Keratinocyte (primary cell): Measurements from ENCODE around the gene NUP133. TPM values are rescaled to one million over a fixed set of nuclear protein-coding genes. Genes with fewer than 3 reads are reported as not detected.

Source experiments
- DNase-seq: peaks from one replicate; pipeline ENCODE4 v3.0.0-alpha.2; 2011; ENCODE audit warnings: low read depth, missing footprints, low spot score
- FAIRE-seq: peaks from 2 replicates; lab custom pipeline; 2011; peaks lifted over from hg19 to GRCh38; lab: Jason Lieb, UNC
- H2AFZ ChIP-seq: 2 replicates; pipeline ENCODE4 v1.6.0; 2012; ENCODE audit warnings: low read length, control low read depth, inconsistent platforms; ENCODE audit not compliant: control insufficient read depth
- H3K27ac ChIP-seq: 2 replicates; pipeline ENCODE4 v1.5.1; 2011; ENCODE audit warnings: low read length; ENCODE audit not compliant: control insufficient read depth, insufficient read depth
- H3K27me3 ChIP-seq: 3 replicates; pipeline ENCODE4 v1.6.0; 2011; ENCODE audit warnings: low read length; ENCODE audit not compliant: control insufficient read depth, insufficient read depth; ENCODE audit errors: extremely low read depth
- H3K36me3 ChIP-seq, 2 experiments: 2 replicates in 1 of 2; 3 replicates in 1 of 2; pipeline ENCODE4 v1.5.1; 2011; ENCODE audit warnings: low read length in 2 of 2, mild to moderate bottlenecking in 1 of 2; ENCODE audit not compliant: control insufficient read depth in 2 of 2, insufficient read depth in 2 of 2; ENCODE audit errors: extremely low read depth in 1 of 2
- H3K4me1 ChIP-seq: 3 replicates; pipeline ENCODE4 v1.5.1; 2011; ENCODE audit warnings: low read length; ENCODE audit not compliant: control insufficient read depth, insufficient read depth; ENCODE audit errors: extremely low read depth
- H3K4me2 ChIP-seq: 3 replicates; pipeline ENCODE4 v1.6.0; 2011; ENCODE audit warnings: low read depth, low read length; ENCODE audit not compliant: control insufficient read depth, insufficient read depth; ENCODE audit errors: extremely low read depth
- H3K4me3 ChIP-seq, 3 experiments: fragments of 200-600 bp in 1 of 3; sonication (generic) in 1 of 3; 2 replicates in 2 of 3; 3 replicates in 1 of 3; pipeline ENCODE4 v1.5.1; 2011 to 2016; ENCODE audit warnings: low read length in 3 of 3, mild to moderate bottlenecking in 3 of 3, control low read depth in 2 of 3, inconsistent platforms in 1 of 3, low read depth in 1 of 3, mixed read lengths in 1 of 3, mixed run types in 1 of 3, moderate library complexity in 1 of 3; ENCODE audit not compliant: control insufficient read depth in 2 of 3, insufficient read depth in 2 of 3; ENCODE audit errors: extremely low read depth in 1 of 3
- H3K79me2 ChIP-seq: 2 replicates; pipeline ENCODE4 v1.6.0; 2012; ENCODE audit warnings: low read length; ENCODE audit not compliant: control insufficient read depth, insufficient read depth
- H3K9ac ChIP-seq: 3 replicates; pipeline ENCODE4 v1.6.0; 2011; ENCODE audit warnings: low read length; ENCODE audit not compliant: control insufficient read depth, insufficient read depth; ENCODE audit errors: extremely low read depth
- H3K9me1 ChIP-seq: 3 replicates; pipeline ENCODE4 v1.6.0; 2011; ENCODE audit warnings: low read length; ENCODE audit not compliant: control insufficient read depth, insufficient read depth; ENCODE audit errors: extremely low read depth
- H3K9me3 ChIP-seq: 2 replicates; pipeline ENCODE4 v1.5.1; 2012; ENCODE audit warnings: low read depth, low read length; ENCODE audit not compliant: control insufficient read depth
- H4K20me1 ChIP-seq: 3 replicates; pipeline ENCODE4 v1.6.0; 2011; ENCODE audit warnings: low read length; ENCODE audit not compliant: control insufficient read depth, insufficient read depth; ENCODE audit errors: extremely low read depth
- EZH2 ChIP-seq: IDR thresholded peaks from one replicate; pipeline ENCODE4 v1.6.1; 2012; ENCODE audit warnings: inconsistent platforms, mild to moderate bottlenecking, low read length, moderate library complexity
- dilution Hi-C: fragments of 300-500 bp; cut with MboI; formaldehyde crosslinking; loops from one replicate; pipeline ENCODE4 v1.7.0; 2020; ENCODE audit warnings: low sequenced_read_pairs; ENCODE audit not compliant: extremely low pct_ligation_motif_present
- polyA plus RNA-seq, 5 experiments: library from polyadenylated mRNA; depleted of rRNA in 3 of 5; stranded (reverse) in 3 of 5; stranded (forward) in 1 of 5; unstranded in 1 of 5; fragments of >200 nt; gene quantifications; 1 replicate in 1 of 5; 2 replicates in 3 of 5; 3 replicates in 1 of 5; pipeline versions ENCODE4 v1.2.1 to v1.2.3, GENCODE V29; 2011 to 2012; ENCODE audit warnings: missing spikeins in 2 of 5, low read depth in 1 of 5, low replicate concordance in 1 of 5
- TF ChIP-seq, protein P1 (sequence below), 3 experiments: IDR thresholded peaks in 1 of 3; conservative IDR thresholded peaks in 1 of 3; optimal IDR thresholded peaks in 1 of 3; 2 replicates in 2 of 3; 3 replicates in 1 of 3; pipeline versions ENCODE3 to v1.5.1; 2011; ENCODE audit warnings: low read length in 3 of 3, mild to moderate bottlenecking in 3 of 3, moderate library complexity in 2 of 3, control low read depth in 1 of 3, inconsistent platforms in 1 of 3; ENCODE audit not compliant: insufficient read depth in 2 of 3; ENCODE audit errors: extremely low read depth in 1 of 3

Gene NUP133
- polyA plus RNA-seq, 1 donor (not counting 4 experiments of a cell fraction or from before 2014, with no cell fraction given): 25.2 TPM

DNA sequence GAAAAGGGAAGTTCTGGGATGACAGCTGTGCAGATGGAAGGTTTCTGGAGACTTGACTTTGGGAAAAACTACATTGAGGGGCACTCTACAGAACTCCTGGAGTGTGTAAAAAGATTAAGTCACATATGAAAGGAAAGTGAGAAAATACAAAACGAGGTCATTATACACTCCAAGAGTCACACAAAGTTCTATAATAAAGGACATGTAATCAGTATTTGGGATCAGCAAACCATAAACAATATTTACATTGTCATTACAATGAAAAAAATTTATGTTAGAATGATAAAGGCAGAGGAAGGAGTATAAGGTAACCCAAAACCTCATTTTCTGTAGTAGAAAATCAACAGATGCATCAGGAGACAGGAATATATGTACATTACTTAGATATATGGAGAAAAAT lies 22.8 kb downstream of the NUP133 start:
- no peak overlapping the region for H3K27ac ChIP-seq
- no peak overlapping the region for H3K9ac ChIP-seq
- no peaks in the 10 kb centered on the region for H3K9me3 ChIP-seq
- no peaks in the 10 kb centered on the region for H3K4me1 ChIP-seq
- H3K27me3 ChIP-seq: no peaks in the 10 kb centered on the region
- no peak overlapping the region for H2AFZ ChIP-seq
- no peaks in the 10 kb centered on the region for H3K9me1 ChIP-seq
- no peak overlapping the region for H3K4me3 ChIP-seq
- H3K79me2 ChIP-seq: no peaks in the 10 kb centered on the region
- H4K20me1 ChIP-seq: no peaks in the 10 kb centered on the region
- H3K36me3 ChIP-seq: peaks cover 14 to 19% of the 10 kb centered on the region in 2 experiments
- TF ChIP-seq, protein P1, sequence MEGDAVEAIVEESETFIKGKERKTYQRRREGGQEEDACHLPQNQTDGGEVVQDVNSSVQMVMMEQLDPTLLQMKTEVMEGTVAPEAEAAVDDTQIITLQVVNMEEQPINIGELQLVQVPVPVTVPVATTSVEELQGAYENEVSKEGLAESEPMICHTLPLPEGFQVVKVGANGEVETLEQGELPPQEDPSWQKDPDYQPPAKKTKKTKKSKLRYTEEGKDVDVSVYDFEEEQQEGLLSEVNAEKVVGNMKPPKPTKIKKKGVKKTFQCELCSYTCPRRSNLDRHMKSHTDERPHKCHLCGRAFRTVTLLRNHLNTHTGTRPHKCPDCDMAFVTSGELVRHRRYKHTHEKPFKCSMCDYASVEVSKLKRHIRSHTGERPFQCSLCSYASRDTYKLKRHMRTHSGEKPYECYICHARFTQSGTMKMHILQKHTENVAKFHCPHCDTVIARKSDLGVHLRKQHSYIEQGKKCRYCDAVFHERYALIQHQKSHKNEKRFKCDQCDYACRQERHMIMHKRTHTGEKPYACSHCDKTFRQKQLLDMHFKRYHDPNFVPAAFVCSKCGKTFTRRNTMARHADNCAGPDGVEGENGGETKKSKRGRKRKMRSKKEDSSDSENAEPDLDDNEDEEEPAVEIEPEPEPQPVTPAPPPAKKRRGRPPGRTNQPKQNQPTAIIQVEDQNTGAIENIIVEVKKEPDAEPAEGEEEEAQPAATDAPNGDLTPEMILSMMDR (optimal IDR thresholded peaks at IDR 0.05 in 1 of 3, IDR thresholded peaks at IDR 0.05 in 1 of 3, conservative IDR thresholded peaks at IDR 0.05 in 1 of 3; ENCODE audit: extremely low read depth in 1 of 3, insufficient read depth in 2 of 3, low read length in 3 of 3): no peak
- no peak for TF ChIP-seq EZH2
- H3K4me2 ChIP-seq: no peak overlapping the region
- no peak for DNase-seq
- dilution Hi-C loops: no loop called here
- no peak for FAIRE-seq

DNA sequence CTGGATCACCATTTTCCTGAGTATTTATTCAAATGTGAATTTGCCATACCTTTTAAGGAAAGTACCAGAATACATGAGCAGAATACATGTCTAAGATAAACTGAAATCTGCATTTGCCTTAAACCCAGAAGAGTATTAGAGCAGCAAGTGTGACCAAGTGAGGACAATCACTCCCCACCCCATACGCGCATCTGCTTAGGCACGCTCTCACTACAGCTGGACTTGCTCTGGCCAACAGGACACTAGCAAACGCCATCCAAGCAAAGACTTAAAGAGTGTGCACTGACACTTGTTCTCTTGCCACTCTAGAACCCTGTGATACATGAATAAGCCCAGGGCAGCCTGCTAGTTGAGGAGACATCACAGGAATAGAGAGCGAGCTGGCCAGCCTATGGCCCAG lies 25.6 kb downstream of the NUP133 start:
- dilution Hi-C loops: no loop called here
- Histone ChIP-seq H3K9me1 (no peaks in the 10 kb centered on the region), H3K4me2 (no peak overlapping the region), H4K20me1 (no peaks in the 10 kb centered on the region), H3K4me1 (no peaks in the 10 kb centered on the region), H3K4me3 (no peak overlapping the region), H2AFZ (no peak overlapping the region), H3K9me3 (no peaks in the 10 kb centered on the region), H3K27me3 (no peaks in the 10 kb centered on the region), H3K79me2 (no peaks in the 10 kb centered on the region), H3K27ac (no peak overlapping the region), H3K9ac (no peak overlapping the region), H3K36me3 (peaks cover 18 to 19% of the 10 kb centered on the region in 2 experiments)
- DNase-seq (no peak), FAIRE-seq (no peak)
- no peak for TF ChIP-seq EZH2
- TF ChIP-seq, protein P1 (optimal IDR thresholded peaks at IDR 0.05 in 1 of 3, IDR thresholded peaks at IDR 0.05 in 1 of 3, conservative IDR thresholded peaks at IDR 0.05 in 1 of 3; ENCODE audit: extremely low read depth in 1 of 3, insufficient read depth in 2 of 3, low read length in 3 of 3): no peak
